HepG2 (cell line): ENCODE measurements around the gene PIP4K2B. TPM values are rescaled to one million over a fixed set of nuclear protein-coding genes. Genes with fewer than 3 reads are reported as not detected.

ENCODE experiments used
- ARNT ChIP-seq: fragments of 450-650 bp; IDR thresholded peaks from 2 replicates; pipeline ENCODE4 v1.6.1; 2017
- GABPB1 ChIP-seq: IDR thresholded peaks from 2 replicates; pipeline ENCODE4 v1.6.1; 2016; ENCODE audit warnings: mild to moderate bottlenecking, missing genetic modification reagents, moderate library complexity, missing compliant biosample characterization
- GTF2F1 ChIP-seq: fragments of 150-350 bp; IDR thresholded peaks from 2 replicates; pipeline ENCODE4 v1.6.1; 2014; ENCODE audit warnings: low read length
- KLF12 ChIP-seq: sonication (generic); formaldehyde crosslinking; IDR thresholded peaks from 2 replicates; pipeline ENCODE4 v1.4.0; 2020; ENCODE audit warnings: missing genetic modification reagents, borderline replicate concordance
- POGZ ChIP-seq: sonication (generic); formaldehyde crosslinking; IDR thresholded peaks from 2 replicates; pipeline ENCODE4 v1.4.0; 2020; ENCODE audit warnings: mild to moderate bottlenecking, missing genetic modification reagents
- TEAD2 ChIP-seq: sonication (generic); formaldehyde crosslinking; IDR thresholded peaks from 2 replicates; pipeline ENCODE4 v1.9.0; 2021; ENCODE audit warnings: missing genetic modification reagents
- TOE1 ChIP-seq: sonication (generic); formaldehyde crosslinking; IDR thresholded peaks from 2 replicates; pipeline ENCODE4 v1.4.0; 2020; ENCODE audit warnings: mild to moderate bottlenecking, missing genetic modification reagents
- ZNF180 ChIP-seq: sonication (generic); formaldehyde crosslinking; IDR thresholded peaks from 2 replicates; pipeline ENCODE4 v1.4.0; 2020; ENCODE audit warnings: low read depth, missing genetic modification reagents, borderline replicate concordance
- ZNF292 ChIP-seq: sonication (generic); formaldehyde crosslinking; IDR thresholded peaks from 2 replicates; pipeline ENCODE4 v1.8.1; 2022; ENCODE audit warnings: mild to moderate bottlenecking, low read depth, missing genetic modification reagents, borderline replicate concordance
- ZNF589 ChIP-seq: sonication (generic); formaldehyde crosslinking; conservative IDR thresholded peaks from 2 replicates; pipeline ENCODE4 v1.8.0; 2022; ENCODE audit warnings: mild to moderate bottlenecking, moderate library complexity, missing genetic modification reagents
- ZNF660 ChIP-seq: sonication (generic); formaldehyde crosslinking; IDR thresholded peaks from 2 replicates; pipeline ENCODE4 v1.5.1; 2020; ENCODE audit warnings: mild to moderate bottlenecking, low read depth, missing genetic modification reagents, borderline replicate concordance
- ZNF761 ChIP-seq: sonication (generic); formaldehyde crosslinking; conservative IDR thresholded peaks from 2 replicates; pipeline ENCODE4 v1.4.0; 2020; ENCODE audit warnings: mild to moderate bottlenecking, missing genetic modification reagents
- ZNF784 ChIP-seq: sonication (generic); formaldehyde crosslinking; IDR thresholded peaks from 2 replicates; pipeline ENCODE4 v1.5.1; 2020; ENCODE audit warnings: missing genetic modification reagents, mild to moderate bottlenecking, borderline replicate concordance
- ZZZ3 ChIP-seq: sonication (generic); formaldehyde crosslinking; IDR thresholded peaks from 2 replicates; pipeline ENCODE4 v1.4.0; 2020; ENCODE audit warnings: missing genetic modification reagents, mild to moderate bottlenecking, borderline replicate concordance
- polyA plus RNA-seq, 8 experiments: library from polyadenylated mRNA; depleted of rRNA in 3 of 8; stranded (reverse) in 7 of 8; unstranded in 1 of 8; fragments of >200 nt; fragmentation: Illumina TruSeq in 4 of 8; extraction: Trizol in 4 of 8; gene quantifications; 2 replicates each; pipeline versions ENCODE4 v1.2.1 to v1.2.3, GENCODE V29; 2011 to 2016; ENCODE audit warnings: low read depth in 4 of 8, missing spikeins in 1 of 8, mixed read lengths in 1 of 8; ENCODE audit not compliant: insufficient read depth in 1 of 8
- total RNA-seq, 5 experiments: library from RNA; depleted of rRNA; stranded (reverse); fragments of >200 nt; fragmentation: Illumina TruSeq; extraction: Trizol; gene quantifications; 2 replicates each; pipeline ENCODE4 v1.2.3, GENCODE V29; 2016; ENCODE audit warnings: low read depth in 1 of 5
- TF ChIP-seq, protein P1 (sequence below): sonication (generic); formaldehyde crosslinking; IDR thresholded peaks from 2 replicates; pipeline ENCODE4 v1.4.0; 2020; ENCODE audit warnings: missing genetic modification reagents
- TF ChIP-seq, protein P2 (sequence below): sonication (generic); formaldehyde crosslinking; IDR thresholded peaks from 2 replicates; pipeline ENCODE4 v1.4.0; 2020; ENCODE audit warnings: mild to moderate bottlenecking, missing genetic modification reagents
- TF ChIP-seq, protein P3 (sequence below): sonication (generic); formaldehyde crosslinking; IDR thresholded peaks from 2 replicates; pipeline ENCODE4 v1.5.0; 2020; ENCODE audit warnings: missing genetic modification reagents, mild to moderate bottlenecking, borderline replicate concordance

PIP4K2B gene
- total and polyA plus RNA-seq, 2 of the 13 experiments (the other 11 are each of a cell fraction or from before 2014, with no cell fraction given): 20.4 to 54.0 TPM

- TF ChIP-seq TEAD2 (CRISPR knock-in tag): no peak
- no peak; the same call in 1 of the 2 replicates for TF ChIP-seq ZZZ3
- TF ChIP-seq ZNF761 (CRISPR knock-in tag): no peak
- peak; percentile 82 for TF ChIP-seq ZNF589 (CRISPR knock-in tag)
- TF ChIP-seq ZNF180 (CRISPR knock-in tag): no peak
- no peak for TF ChIP-seq ZNF784 (CRISPR knock-in tag)
- TF ChIP-seq TOE1: no peak
- TF ChIP-seq POGZ (CRISPR knock-in tag): peak; percentile 52; the same call in 1 of the 2 replicates
- TF ChIP-seq, protein P1, sequence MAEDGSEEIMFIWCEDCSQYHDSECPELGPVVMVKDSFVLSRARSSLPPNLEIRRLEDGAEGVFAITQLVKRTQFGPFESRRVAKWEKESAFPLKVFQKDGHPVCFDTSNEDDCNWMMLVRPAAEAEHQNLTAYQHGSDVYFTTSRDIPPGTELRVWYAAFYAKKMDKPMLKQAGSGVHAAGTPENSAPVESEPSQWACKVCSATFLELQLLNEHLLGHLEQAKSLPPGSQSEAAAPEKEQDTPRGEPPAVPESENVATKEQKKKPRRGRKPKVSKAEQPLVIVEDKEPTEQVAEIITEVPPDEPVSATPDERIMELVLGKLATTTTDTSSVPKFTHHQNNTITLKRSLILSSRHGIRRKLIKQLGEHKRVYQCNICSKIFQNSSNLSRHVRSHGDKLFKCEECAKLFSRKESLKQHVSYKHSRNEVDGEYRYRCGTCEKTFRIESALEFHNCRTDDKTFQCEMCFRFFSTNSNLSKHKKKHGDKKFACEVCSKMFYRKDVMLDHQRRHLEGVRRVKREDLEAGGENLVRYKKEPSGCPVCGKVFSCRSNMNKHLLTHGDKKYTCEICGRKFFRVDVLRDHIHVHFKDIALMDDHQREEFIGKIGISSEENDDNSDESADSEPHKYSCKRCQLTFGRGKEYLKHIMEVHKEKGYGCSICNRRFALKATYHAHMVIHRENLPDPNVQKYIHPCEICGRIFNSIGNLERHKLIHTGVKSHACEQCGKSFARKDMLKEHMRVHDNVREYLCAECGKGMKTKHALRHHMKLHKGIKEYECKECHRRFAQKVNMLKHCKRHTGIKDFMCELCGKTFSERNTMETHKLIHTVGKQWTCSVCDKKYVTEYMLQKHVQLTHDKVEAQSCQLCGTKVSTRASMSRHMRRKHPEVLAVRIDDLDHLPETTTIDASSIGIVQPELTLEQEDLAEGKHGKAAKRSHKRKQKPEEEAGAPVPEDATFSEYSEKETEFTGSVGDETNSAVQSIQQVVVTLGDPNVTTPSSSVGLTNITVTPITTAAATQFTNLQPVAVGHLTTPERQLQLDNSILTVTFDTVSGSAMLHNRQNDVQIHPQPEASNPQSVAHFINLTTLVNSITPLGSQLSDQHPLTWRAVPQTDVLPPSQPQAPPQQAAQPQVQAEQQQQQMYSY: no peak
- TF ChIP-seq KLF12: no peak
- TF ChIP-seq, protein P2, sequence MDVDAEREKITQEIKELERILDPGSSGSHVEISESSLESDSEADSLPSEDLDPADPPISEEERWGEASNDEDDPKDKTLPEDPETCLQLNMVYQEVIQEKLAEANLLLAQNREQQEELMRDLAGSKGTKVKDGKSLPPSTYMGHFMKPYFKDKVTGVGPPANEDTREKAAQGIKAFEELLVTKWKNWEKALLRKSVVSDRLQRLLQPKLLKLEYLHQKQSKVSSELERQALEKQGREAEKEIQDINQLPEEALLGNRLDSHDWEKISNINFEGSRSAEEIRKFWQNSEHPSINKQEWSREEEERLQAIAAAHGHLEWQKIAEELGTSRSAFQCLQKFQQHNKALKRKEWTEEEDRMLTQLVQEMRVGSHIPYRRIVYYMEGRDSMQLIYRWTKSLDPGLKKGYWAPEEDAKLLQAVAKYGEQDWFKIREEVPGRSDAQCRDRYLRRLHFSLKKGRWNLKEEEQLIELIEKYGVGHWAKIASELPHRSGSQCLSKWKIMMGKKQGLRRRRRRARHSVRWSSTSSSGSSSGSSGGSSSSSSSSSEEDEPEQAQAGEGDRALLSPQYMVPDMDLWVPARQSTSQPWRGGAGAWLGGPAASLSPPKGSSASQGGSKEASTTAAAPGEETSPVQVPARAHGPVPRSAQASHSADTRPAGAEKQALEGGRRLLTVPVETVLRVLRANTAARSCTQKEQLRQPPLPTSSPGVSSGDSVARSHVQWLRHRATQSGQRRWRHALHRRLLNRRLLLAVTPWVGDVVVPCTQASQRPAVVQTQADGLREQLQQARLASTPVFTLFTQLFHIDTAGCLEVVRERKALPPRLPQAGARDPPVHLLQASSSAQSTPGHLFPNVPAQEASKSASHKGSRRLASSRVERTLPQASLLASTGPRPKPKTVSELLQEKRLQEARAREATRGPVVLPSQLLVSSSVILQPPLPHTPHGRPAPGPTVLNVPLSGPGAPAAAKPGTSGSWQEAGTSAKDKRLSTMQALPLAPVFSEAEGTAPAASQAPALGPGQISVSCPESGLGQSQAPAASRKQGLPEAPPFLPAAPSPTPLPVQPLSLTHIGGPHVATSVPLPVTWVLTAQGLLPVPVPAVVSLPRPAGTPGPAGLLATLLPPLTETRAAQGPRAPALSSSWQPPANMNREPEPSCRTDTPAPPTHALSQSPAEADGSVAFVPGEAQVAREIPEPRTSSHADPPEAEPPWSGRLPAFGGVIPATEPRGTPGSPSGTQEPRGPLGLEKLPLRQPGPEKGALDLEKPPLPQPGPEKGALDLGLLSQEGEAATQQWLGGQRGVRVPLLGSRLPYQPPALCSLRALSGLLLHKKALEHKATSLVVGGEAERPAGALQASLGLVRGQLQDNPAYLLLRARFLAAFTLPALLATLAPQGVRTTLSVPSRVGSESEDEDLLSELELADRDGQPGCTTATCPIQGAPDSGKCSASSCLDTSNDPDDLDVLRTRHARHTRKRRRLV (CRISPR knock-in tag): no peak
- TF ChIP-seq ZNF660: no peak
- no peak for TF ChIP-seq ARNT
- TF ChIP-seq, protein P3, sequence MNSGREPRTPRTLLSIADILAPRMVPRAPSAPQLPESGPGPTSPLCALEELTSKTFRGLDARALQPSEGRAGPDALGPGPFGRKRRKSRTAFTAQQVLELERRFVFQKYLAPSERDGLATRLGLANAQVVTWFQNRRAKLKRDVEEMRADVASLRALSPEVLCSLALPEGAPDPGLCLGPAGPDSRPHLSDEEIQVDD (CRISPR knock-in tag): peak; percentile 57; the same call in 1 of the 2 replicates
- peak; percentile 62; the same call in 1 of the 2 replicates for TF ChIP-seq GABPB1 (CRISPR knock-in tag)
- TF ChIP-seq GTF2F1: no peak
- TF ChIP-seq ZNF292 (CRISPR knock-in tag): no peak
These were observed 499 bp downstream of the PIP4K2B start (continued) for GRCh38 chr17:38798614-38799500.
